Measurements from ENCODE around the gene ARHGEF28.

- no peak for TF ChIP-seq CTCF (conservative IDR thresholded peaks at IDR 0.05 in 1 of 2, IDR thresholded peaks at IDR 0.05 in 1 of 2; ENCODE audit: low read depth in 1 of 2, low read length in 2 of 2)
- no peak for TF ChIP-seq EZH2 (IDR thresholded peaks at IDR 0.05; ENCODE audit: low read length, missing control alignments)
Measured at GRCh38 chr5:73859696-73860095, 233.7 kb downstream of the ARHGEF28 start.

Measured in fibroblast of lung (primary cell).